Nephron (organoid): Measurements from ENCODE around the gene LMTK2.
A peak's percentile ranks its signal among the peaks of the same experiment; 100 is the strongest.

Experiments
- H3K27ac Mint-ChIP-seq, 3 experiments: 2 replicates each; pipeline ENCODE4 v1.8.0; 2020; ENCODE audit warnings: mixed read lengths in 3 of 3, mild to moderate bottlenecking in 2 of 3, moderate library complexity in 1 of 3
- H3K27me3 Mint-ChIP-seq: 2 replicates; pipeline ENCODE4 v1.8.0; 2021; ENCODE audit warnings: low read depth, mild to moderate bottlenecking, moderate library complexity, mixed read lengths
- H3K36me3 Mint-ChIP-seq: 2 replicates; pipeline ENCODE4 v1.8.0; 2020; ENCODE audit warnings: low read depth, mixed read lengths
- H3K4me1 Mint-ChIP-seq: 2 replicates; pipeline ENCODE4 v1.8.0; 2020; ENCODE audit warnings: mixed read lengths
- H3K4me3 Mint-ChIP-seq, 3 experiments: 2 replicates each; pipeline ENCODE4 v1.8.0; 2020; ENCODE audit warnings: mild to moderate bottlenecking in 3 of 3, mixed read lengths in 3 of 3, moderate library complexity in 2 of 3
- H3K9me3 Mint-ChIP-seq: 2 replicates; pipeline ENCODE4 v1.8.0; 2020; ENCODE audit warnings: mixed read lengths
- CTCF ChIP-seq, 3 experiments: fragments of 200-600 bp; sonication (generic); IDR thresholded peaks; one replicate each; pipeline ENCODE4 v1.5.0; 2021; ENCODE audit warnings: antibody characterized with exemption in 3 of 3; ENCODE audit not compliant: unreplicated experiment in 3 of 3

The LMTK2 gene

GRCh38 chr7:98235901-98236300, 129.2 kb downstream of the LMTK2 start:
- no peak overlapping the region for H3K27ac Mint-ChIP-seq
- peaks cover 17% of the 10 kb centered on the region for H3K36me3 Mint-ChIP-seq
- no peaks in the 10 kb centered on the region for H3K4me1 Mint-ChIP-seq
- H3K27me3 Mint-ChIP-seq = no peaks in the 10 kb centered on the region
- H3K9me3 Mint-ChIP-seq = no peaks in the 10 kb centered on the region
- H3K4me3 Mint-ChIP-seq = no peak overlapping the region
- TF ChIP-seq CTCF (IDR thresholded peaks at IDR 0.05; ENCODE audit: unreplicated experiment in 3 of 3) = no peak

- Mint-ChIP-seq H3K4me1 (no peaks in the 10 kb centered on the region), H3K27ac (no peak overlapping the region), H3K9me3 (no peaks in the 10 kb centered on the region), H3K36me3 (peaks cover 22% of the 10 kb centered on the region), H3K27me3 (no peaks in the 10 kb centered on the region), H3K4me3 (no peak overlapping the region)
- TF ChIP-seq CTCF (IDR thresholded peaks at IDR 0.05; ENCODE audit: unreplicated experiment in 3 of 3) = no peak
Measured at GRCh38 chr7:98236355-98237185, 129.9 kb downstream of the LMTK2 start.

- no peak overlapping the region for H3K4me3 Mint-ChIP-seq
- TF ChIP-seq CTCF (IDR thresholded peaks at IDR 0.05; ENCODE audit: unreplicated experiment in 3 of 3) = no peak
- no peaks in the 10 kb centered on the region for H3K4me1 Mint-ChIP-seq
- H3K27me3 Mint-ChIP-seq = no peaks in the 10 kb centered on the region
- H3K27ac Mint-ChIP-seq = no peak overlapping the region
- H3K9me3 Mint-ChIP-seq = no peaks in the 10 kb centered on the region
- peaks cover 22% of the 10 kb centered on the region for H3K36me3 Mint-ChIP-seq
Measured at GRCh38 chr7:98238076-98238475, 131.4 kb downstream of the LMTK2 start.

DNA sequence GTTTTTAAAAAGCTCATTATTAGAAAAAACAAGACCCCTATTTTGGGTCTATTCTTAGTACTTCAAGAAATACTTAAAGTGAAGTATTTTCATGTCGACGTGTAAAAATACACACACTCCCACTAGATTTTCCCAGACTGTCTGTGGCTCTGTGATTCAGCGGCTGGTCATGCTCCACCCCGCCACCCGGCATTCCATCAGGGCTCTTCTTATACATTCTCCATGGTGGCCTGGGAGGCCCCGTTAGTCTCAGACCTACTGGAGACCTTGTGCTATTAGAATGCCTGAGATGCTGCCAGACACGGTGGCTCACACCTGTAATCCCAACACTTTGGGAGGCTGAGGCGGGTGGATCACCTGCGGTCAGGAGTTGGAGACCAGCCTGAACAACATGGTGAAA, 132.3 kb downstream of the LMTK2 start:
- peaks cover 22% of the 10 kb centered on the region for H3K36me3 Mint-ChIP-seq
- TF ChIP-seq CTCF (IDR thresholded peaks at IDR 0.05; ENCODE audit: unreplicated experiment in 3 of 3) = no peak
- no peaks in the 10 kb centered on the region for H3K4me1 Mint-ChIP-seq
- no peak overlapping the region for H3K27ac Mint-ChIP-seq
- H3K4me3 Mint-ChIP-seq = no peak overlapping the region
- no peaks in the 10 kb centered on the region for H3K9me3 Mint-ChIP-seq
- no peaks in the 10 kb centered on the region for H3K27me3 Mint-ChIP-seq

- no peaks in the 10 kb centered on the region for H3K9me3 Mint-ChIP-seq
- H3K36me3 Mint-ChIP-seq = peaks cover 18% of the 10 kb centered on the region
- H3K4me1 Mint-ChIP-seq = no peaks in the 10 kb centered on the region
- H3K27me3 Mint-ChIP-seq = no peaks in the 10 kb centered on the region
- H3K27ac Mint-ChIP-seq = no peak overlapping the region
- no peak overlapping the region for H3K4me3 Mint-ChIP-seq
- TF ChIP-seq CTCF (IDR thresholded peaks at IDR 0.05; ENCODE audit: unreplicated experiment in 3 of 3) = peak; percentile 45 to 67 (median 66)
Measured at GRCh38 chr7:98240961-98241673, 134.5 kb downstream of the LMTK2 start.
